Superior temporal gyrus (tissue), 1 donor: ENCODE measurements around the gene PTPRD.

Experiments
- DNase-seq: peaks from one replicate; pipeline ENCODE4 v3.0.0-alpha.2; 2016; ENCODE audit errors: extremely low spot score

PTPRD gene

DNA sequence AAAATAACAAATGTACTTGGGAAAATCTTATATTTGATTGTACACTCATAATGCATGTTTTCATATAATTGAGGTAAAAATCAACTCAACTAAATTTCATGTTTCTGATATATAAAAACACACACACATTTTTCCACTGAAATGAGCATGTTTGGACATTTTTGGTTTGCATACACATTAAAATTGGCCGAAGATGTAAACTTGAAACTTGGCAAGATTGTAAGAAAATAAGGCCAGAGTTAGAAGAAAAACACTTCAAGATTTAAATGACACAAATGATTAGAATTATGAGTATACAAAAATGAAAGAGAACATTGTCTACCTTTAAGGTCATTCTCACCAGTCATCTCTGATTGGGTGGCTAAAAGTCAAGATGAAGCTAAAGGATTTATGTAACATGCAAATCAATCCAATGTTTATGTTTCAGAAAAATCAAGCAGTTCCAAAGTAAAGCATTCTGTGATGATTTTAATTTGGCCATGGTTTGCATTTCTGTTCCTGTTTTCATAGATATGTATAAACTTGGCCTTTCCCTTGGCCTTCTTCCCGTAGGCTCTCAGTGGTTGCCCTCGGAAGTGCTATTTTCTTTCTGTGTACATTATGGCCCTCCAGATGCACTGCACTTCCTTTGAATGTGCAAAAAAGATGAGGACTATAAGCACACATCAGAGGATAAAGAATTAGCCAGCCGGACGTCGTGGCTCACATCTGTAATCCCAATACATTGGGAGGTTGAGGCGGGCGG, 1707.9 kb downstream of the PTPRD start:
- no peak for DNase-seq

DNA sequence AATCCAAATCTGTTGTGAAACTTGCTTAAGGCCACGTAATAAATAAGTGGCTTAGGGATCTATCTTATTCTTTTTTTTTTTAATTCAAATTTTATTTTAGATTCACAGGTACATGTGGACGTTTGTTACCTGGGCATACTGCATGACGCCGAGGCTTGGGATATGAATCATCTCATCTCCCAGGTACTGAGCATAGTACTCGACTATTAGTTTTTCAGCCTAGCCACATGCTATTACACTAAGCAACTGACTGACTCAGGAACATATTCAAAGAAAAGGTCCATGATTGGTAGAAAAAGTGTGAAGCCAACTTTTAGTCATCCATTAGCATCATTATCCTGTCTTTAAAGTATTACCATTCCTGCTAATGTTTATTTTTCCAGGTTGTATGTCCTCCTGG, 1709.7 kb downstream of the PTPRD start:
- DNase-seq, result no peak

DNA sequence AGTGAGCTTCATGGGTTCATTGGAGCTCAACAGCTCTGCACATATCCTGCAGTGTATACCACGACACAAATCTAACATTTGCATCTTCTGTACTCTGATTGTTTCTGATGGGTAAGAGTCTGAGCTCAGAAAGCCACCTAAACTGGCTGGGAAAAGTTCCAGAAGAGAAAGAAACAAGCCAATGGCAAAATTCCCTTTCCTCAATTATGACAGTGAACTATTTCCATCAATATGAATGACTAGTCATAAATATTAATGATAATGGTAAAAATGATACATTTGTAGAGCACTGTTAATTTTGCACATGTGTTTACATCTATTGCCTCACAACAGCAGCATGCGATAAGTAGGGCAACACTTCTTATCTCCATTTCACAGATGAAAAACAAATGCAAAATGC, 1711.7 kb downstream of the PTPRD start:
- no peak for DNase-seq

- no peak for DNase-seq
These were observed 1713.3 kb downstream of the PTPRD start for GRCh38 chr9:8899511-8899910.

DNA sequence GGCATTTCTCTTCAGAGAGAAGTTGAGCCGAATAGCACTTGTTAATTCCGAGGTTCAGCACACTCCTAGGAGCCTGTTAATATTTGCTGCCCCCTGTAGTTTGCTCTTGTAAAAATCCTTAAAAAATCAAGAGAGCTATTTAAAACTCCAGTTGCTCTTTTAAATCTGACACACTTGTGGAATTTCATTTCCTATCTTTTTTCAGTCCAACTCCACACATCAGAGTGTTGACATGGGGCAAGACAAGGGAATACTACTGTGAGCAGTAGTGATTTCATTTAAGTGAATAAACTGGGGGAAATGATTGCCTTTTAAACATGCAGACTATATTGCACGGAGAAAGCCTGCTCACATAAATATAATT, 1717.0 kb downstream of the PTPRD start:
- DNase-seq, result peak; percentile 97

GRCh38 chr9:8895106-8895860, 1717.5 kb downstream of the PTPRD start:
- DNase-seq, result no peak

DNA sequence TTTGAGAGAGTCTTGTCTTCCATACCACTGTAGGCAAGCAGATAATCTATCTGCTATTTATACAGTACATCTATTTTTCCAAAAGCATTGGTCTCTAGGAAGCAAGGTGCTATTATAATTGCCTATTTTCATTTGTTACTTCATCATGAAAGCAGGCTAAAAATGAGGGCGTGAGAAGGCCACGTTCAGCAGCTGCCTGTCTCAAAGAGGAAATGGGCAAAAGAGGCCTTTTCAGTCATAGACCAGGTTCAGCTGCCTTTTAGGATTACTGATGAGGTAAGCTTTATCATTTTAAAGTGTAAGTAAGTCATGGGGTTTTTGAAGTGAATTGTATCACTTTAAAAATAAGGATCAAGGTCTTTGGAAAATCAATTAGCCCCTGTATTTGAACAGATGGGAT, 1722.1 kb downstream of the PTPRD start:
- no peak for DNase-seq

GRCh38 chr9:8889100-8889499, 1723.7 kb downstream of the PTPRD start:
- DNase-seq, result no peak

DNA sequence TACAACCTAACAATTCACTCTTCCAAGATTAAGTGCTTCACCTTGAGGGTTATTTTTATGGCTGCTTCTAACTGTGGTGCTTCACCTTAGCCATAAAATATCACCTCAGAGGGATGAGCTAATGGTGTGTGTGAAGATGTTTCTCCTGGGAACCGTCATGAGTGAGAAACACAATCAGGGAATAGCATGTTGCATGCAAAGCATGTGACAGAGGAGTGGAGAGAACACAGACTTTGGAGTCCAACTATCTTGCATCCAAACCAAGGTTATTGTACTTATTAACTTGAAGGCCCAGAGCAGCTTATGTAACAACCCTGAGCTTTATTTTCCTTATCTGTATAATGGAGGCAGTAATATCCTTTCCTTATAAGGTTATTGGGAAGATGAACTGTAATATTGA, 1724.2 kb downstream of the PTPRD start:
- no peak for DNase-seq

GRCh38 chr9:8887369-8887768, 1725.4 kb downstream of the PTPRD start:
- no peak for DNase-seq

- DNase-seq, result no peak
These were observed 1729.5 kb downstream of the PTPRD start for GRCh38 chr9:8883321-8883720.

DNA sequence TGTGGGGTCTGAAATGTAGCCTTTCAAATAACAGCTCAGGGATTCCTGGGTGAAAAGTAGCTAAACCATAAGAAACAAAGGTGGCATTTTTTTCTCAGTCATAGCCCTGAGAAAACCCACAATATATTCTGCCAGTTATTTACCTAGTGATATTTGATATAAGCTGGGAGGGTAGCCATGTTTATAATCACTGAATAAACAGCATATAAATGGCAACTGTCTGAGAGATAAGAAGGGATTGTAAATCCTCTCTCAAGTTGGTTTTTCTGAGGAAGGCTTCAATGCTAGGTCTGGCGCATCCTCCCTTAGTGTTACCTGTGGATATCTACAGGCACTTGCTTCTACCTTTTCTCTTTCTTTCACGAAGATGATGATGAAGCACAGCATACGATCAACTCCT, 1732.7 kb downstream of the PTPRD start:
- DNase-seq, result no peak

- peak; percentile 77 for DNase-seq
These were observed 1733.5 kb downstream of the PTPRD start for GRCh38 chr9:8879284-8879683.

DNA sequence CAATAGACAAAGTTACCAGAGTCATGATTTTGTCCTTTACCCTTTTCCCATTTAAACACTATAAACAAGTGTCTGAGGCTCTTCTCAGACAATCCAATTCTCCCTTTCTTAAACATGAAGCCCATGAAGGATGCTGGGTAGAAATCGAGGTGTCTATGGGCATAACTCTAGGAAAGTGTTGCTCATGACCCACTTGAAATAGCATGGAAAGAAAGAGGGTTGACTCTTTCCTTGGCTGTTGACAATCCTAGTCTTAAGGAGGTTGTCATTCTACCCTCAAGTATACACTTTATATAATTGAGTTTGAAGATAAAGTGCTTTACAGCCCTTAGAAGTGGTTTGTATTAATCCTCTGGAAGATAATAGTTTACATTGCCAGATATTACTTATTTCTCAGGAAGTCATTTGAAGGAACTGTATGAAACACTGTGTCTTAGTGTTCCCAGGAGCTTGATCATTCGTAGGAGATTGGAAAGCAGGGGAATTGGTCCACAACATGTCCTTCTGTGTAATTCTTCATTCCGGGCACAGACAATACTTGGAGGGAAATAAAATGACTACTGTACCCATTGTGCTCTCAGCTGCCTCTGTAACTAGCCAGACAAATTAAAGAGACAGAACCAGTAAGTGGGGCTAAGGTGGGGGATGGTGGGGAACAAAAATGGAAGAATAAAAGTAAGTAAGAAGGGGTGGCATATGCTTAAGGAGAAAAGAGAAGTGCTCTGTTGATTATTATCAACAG, 1734.9 kb downstream of the PTPRD start:
- peak; percentile 84 for DNase-seq

- no peak for DNase-seq
These were observed 1736.5 kb downstream of the PTPRD start for GRCh38 chr9:8876303-8876702.

- no peak for DNase-seq
These were observed 1738.3 kb downstream of the PTPRD start for GRCh38 chr9:8874482-8874881.

DNA sequence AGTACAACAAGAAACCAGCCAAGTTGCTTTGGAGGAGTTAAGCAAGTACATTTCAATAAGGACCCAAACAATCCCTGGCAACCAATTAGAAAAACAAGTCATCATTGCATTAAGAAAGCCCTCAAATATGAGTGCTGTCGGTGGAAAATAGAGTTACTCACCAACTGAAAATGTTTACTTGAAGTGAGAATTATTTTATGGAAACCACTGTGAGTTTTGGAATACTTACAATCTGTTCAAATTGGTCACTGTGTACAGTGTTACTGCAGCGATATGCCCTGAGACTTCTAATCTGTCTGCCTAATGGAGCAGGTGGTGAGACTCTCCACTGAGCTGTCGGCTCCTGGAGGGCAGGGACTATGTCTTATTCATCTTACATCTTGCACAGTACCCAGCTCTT, 1740.0 kb downstream of the PTPRD start:
- peak; percentile 79 for DNase-seq

DNA sequence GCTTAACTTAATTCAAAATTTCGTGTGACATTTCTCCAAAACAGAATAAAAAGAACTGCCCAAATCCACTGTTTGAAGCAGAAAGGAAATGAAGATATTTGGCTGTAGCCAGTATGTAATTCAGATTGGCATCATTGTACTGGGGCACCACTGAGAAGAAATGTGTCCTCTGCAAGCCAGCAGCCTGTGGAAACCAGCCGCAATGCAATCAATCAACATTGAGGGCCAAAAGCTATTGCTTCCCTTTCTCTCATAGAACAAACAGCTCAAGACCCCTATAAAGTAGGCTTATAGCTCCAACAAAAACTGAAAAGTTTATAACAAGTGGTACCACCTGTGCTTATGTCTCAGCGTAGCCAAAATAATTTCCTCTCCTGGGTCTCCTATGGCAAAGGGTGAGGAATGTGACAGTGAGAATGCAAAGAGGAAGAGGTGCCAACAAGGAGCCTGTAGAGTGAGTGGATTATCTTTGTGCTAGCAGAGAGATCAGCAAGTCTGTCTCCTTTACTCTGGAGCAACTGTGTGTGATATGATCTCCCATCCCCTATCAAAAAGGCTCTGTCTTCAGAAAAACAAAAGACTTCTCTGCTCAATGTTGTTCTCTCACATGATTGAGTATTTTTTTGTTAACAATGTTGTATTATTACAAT, 1740.9 kb downstream of the PTPRD start:
- DNase-seq, result peak; percentile 87

DNA sequence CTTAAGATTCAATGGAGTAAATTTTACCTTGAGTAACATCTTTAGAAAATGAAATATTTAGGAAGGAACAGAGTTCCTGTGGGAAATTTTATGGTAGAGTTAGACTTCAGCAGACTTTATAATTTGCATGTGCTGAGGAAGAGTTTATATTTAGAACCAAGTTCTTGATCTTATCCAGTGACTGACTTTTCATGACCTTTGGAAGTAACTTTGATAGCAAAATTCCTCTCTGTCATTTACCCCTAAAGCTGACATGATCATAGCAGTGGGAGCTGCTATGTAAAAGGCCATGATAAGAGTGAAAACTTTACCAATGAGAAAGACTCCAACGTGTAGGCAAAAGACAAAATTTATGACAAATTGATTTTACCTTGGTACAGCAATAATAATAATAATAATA, 1741.4 kb downstream of the PTPRD start:
- no peak for DNase-seq

- DNase-seq, result peak; percentile 57
These were observed 1743.0 kb downstream of the PTPRD start for GRCh38 chr9:8869812-8870211.

DNA sequence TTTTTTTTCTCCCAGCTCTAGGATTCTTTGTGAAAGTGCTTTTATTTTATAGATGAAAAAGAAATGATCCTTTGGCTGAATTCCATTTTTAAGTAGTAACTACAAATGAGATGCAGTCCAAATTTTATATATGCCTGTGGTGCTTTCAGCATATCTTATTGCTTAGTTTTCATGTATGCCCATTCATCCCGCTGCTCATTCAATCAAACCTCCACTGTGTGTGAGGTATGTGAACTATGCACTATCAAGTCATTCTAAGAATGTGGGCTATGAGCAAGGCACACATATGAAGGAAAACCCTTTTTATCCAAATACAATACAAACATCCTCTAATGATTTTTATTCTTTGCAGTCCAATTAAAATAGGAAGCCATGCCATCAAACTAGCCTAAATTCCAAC, 1744.2 kb downstream of the PTPRD start:
- no peak for DNase-seq

DNA sequence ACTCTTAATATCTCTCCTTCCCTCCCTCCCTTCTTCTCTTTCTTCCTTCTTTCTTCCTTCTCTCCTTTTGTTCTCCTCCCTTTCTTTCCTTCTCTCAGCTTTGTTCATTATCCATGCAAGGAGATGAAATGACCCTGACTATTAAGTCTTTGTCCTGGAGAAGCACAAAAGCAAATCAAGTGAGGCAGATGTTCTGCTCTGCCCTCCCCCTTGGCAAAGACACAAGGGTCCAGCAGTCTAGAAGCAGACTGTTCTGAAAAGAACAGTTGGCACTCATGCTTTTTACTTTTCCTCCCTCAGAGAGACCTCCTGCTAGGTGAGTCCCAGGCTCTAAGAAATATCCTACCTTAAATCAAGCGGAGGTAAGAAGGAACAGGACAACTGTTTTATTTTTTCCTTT, 1745.7 kb downstream of the PTPRD start:
- DNase-seq, result no peak
